ENCODE data around the gene HAUS2.
"Not testable (repeated sequence)": the region's sequence is repeated elsewhere in the genome, so short reads cannot be mapped to it uniquely, and the experiment has no call there.

HAUS2 gene

DNA sequence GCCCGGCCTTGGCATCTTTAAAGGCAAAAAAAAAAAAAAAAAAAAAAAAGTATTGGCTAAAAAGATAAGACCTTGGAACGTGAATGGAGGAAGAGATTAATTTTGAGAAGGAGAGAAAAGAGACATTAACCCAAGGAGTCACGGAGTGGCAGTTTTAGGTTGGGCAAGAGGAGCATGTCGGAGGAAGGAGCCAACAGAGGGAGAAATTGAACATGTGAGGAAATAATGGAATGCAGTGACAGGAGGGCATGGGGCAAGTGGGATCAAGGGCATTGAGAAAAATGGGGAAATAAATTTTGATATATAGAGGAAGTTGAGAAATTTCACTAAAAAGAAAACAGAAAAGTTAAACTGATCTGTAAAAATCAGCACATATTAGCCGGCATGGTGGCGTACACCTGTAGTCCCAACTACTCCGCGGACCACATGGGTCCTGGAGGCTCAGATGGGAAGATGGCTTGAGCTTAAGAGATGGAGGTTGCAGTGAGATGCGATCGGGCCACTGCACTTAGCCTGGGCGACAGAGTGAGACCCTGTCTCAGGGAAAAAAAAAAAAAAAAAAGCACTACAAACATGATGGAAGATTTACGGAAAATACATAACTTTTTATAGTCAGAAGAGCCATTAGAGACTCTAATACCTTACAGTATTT, 1.2 kb downstream of the HAUS2 start:
- peak overlapping the region; percentile 32; the same call in 1 of the 2 replicates for H3K27ac ChIP-seq (ENCODE audit: low read depth, low read length)
- H3K9me3 ChIP-seq (ENCODE audit: insufficient read depth, low read length), result no peaks in the 10 kb centered on the region
- H3K9ac ChIP-seq (ENCODE audit: low read length), result peak overlapping the region; percentile 92
- H3F3A ChIP-seq (ENCODE audit: insufficient read depth), result 0 out of 2 replicates have a peak, but pooled peaks cover 3% of the 10 kb centered on the region
- H3K4me2 ChIP-seq (ENCODE audit: low read depth, low read length, poor library complexity, severe bottlenecking), result peak overlapping the region; percentile 79
- H2AFZ ChIP-seq (ENCODE audit: low read depth, low read length, severe bottlenecking), result no peak overlapping the region
- no peaks in the 10 kb centered on the region for H3K27me3 ChIP-seq (ENCODE audit: low read length)
- H3K4me3 ChIP-seq (ENCODE audit: insufficient read depth, low read length, poor library complexity, severe bottlenecking), result peak overlapping the region; percentile 80
- no peaks in the 10 kb centered on the region for H3K9me2 ChIP-seq (replicated peaks; ENCODE audit: insufficient read depth, low read length)
- H4K20me1 ChIP-seq (ENCODE audit: low read depth, low read length), result no peaks in the 10 kb centered on the region; the same call in 1 of the 2 replicates
- H3K36me3 ChIP-seq (ENCODE audit: low read length), result peaks cover 6% of the 10 kb centered on the region
- no peak for TF ChIP-seq EZH2phosphoT487 (conservative IDR thresholded peaks at IDR 0.05; ENCODE audit: low read length)
- TF ChIP-seq, protein P1, sequence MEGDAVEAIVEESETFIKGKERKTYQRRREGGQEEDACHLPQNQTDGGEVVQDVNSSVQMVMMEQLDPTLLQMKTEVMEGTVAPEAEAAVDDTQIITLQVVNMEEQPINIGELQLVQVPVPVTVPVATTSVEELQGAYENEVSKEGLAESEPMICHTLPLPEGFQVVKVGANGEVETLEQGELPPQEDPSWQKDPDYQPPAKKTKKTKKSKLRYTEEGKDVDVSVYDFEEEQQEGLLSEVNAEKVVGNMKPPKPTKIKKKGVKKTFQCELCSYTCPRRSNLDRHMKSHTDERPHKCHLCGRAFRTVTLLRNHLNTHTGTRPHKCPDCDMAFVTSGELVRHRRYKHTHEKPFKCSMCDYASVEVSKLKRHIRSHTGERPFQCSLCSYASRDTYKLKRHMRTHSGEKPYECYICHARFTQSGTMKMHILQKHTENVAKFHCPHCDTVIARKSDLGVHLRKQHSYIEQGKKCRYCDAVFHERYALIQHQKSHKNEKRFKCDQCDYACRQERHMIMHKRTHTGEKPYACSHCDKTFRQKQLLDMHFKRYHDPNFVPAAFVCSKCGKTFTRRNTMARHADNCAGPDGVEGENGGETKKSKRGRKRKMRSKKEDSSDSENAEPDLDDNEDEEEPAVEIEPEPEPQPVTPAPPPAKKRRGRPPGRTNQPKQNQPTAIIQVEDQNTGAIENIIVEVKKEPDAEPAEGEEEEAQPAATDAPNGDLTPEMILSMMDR (IDR thresholded peaks at IDR 0.05; ENCODE audit: insufficient read depth, low read length, poor library complexity, severe bottlenecking), result no peak
- H3K79me2 ChIP-seq (ENCODE audit: insufficient read depth, low read length), result peaks cover 79% of the 10 kb centered on the region

DNA sequence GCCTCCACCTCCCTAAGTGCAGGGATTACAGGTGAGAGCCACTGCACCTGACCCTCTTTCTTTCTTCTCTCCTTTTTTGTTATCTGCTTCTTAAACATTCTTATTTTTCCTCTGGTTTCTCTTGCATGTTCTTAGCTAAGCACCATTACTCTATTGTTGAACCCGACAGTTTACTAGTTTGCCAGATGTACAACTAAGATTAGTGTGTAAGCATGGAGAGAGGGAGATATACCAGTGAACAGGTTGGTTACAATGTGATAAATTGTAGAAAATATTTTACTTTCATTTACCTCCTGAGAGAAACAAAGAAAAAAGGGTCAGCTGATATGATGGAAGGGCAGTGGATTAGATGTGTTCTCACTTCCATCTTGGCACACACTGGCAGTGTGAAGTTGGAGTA, 4.9 kb downstream of the HAUS2 start:
- Histone ChIP-seq H3K9me2 (replicated peaks; ENCODE audit: insufficient read depth, low read length) (no peaks in the 10 kb centered on the region), H3K9ac (ENCODE audit: low read length) (no peak overlapping the region), H3F3A (ENCODE audit: insufficient read depth) (0 out of 2 replicates have a peak, but pooled peaks cover 5% of the 10 kb centered on the region), H3K4me2 (ENCODE audit: low read depth, low read length, poor library complexity, severe bottlenecking) (no peak overlapping the region), H3K27me3 (ENCODE audit: low read length) (no peaks in the 10 kb centered on the region), H3K27ac (ENCODE audit: low read depth, low read length) (no peak overlapping the region), H4K20me1 (ENCODE audit: low read depth, low read length) (peaks cover 4% of the 10 kb centered on the region), H3K9me3 (ENCODE audit: insufficient read depth, low read length) (no peaks in the 10 kb centered on the region), H3K36me3 (ENCODE audit: low read length) (peaks cover 19% of the 10 kb centered on the region), H2AFZ (ENCODE audit: low read depth, low read length, severe bottlenecking) (no peak overlapping the region), H3K4me3 (ENCODE audit: insufficient read depth, low read length, poor library complexity, severe bottlenecking) (no peak overlapping the region), H3K79me2 (ENCODE audit: insufficient read depth, low read length) (peaks cover 88% of the 10 kb centered on the region)
- no peak for TF ChIP-seq EZH2phosphoT487 (conservative IDR thresholded peaks at IDR 0.05; ENCODE audit: low read length)
- TF ChIP-seq, protein P1 (IDR thresholded peaks at IDR 0.05; ENCODE audit: insufficient read depth, low read length, poor library complexity, severe bottlenecking), result no peak

DNA sequence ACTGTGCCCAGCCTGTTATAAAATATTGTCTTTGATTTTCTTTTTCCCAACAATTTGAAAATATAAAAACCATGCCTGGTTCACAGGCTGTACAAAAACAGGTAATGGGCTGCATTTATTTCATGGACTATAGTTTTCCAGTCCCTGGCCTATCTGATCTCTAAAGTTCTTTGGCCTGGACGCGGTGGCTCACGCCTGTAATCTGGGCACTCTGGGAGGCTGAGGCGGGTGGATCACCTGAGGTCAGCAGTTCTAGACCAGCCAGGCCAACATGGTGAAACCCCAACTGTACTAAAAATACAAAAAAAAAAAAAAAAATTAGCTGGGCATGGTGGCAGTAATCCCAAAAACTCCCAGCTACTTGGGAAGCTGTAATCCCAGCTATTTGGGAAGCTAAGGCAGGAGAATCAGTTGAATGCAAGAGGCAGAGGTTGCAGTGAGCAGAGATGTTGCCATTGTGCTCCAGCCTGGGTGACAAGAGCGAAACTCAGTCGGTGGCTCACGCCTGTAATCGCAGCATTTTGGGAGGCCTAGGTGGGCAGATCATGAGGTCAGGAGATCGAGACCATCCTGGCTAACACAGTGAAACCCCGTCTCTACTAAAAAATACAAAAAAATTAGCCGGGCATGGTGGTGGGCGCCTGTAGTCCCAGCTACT, 8.0 kb downstream of the HAUS2 start:
- H3K79me2 ChIP-seq (ENCODE audit: insufficient read depth, low read length), result peaks cover 66% of the 10 kb centered on the region
- H3K9me2 ChIP-seq (replicated peaks; ENCODE audit: insufficient read depth, low read length); H4K20me1 ChIP-seq (ENCODE audit: low read depth, low read length); H2AFZ ChIP-seq (ENCODE audit: low read depth, low read length, severe bottlenecking); H3K27ac ChIP-seq (ENCODE audit: low read depth, low read length); H3K9me3 ChIP-seq (ENCODE audit: insufficient read depth, low read length); H3K27me3 ChIP-seq (ENCODE audit: low read length); H3K4me2 ChIP-seq (ENCODE audit: low read depth, low read length, poor library complexity, severe bottlenecking); H3K9ac ChIP-seq (ENCODE audit: low read length); H3F3A ChIP-seq (ENCODE audit: insufficient read depth); H3K4me3 ChIP-seq (ENCODE audit: insufficient read depth, low read length, poor library complexity, severe bottlenecking): not testable (repeated sequence)
- H3K36me3 ChIP-seq (ENCODE audit: low read length), result peaks cover 39% of the 10 kb centered on the region

DNA sequence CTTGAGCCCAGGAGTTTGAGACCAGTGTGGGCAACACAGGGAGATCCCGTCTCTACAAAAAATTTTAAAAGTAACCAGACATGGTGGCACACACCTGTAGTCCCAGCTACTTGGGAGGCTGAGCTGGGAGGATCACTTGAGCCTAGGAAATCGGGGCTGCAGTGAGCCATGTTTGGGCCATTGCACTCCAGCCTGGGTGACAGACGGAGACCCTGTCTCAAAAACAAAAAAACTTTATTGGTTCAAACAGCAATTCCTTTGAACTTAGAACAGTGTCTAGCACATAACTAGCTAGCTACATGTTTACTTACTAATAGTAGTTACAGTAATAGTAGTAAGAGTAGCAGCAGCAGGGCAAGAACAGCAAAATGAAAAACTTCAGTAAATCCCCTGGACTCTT, 10.1 kb downstream of the HAUS2 start:
- TF ChIP-seq EZH2phosphoT487 (conservative IDR thresholded peaks at IDR 0.05; ENCODE audit: low read length), result no peak
- TF ChIP-seq, protein P1 (IDR thresholded peaks at IDR 0.05; ENCODE audit: insufficient read depth, low read length, poor library complexity, severe bottlenecking), result no peak
- Histone ChIP-seq H3F3A (ENCODE audit: insufficient read depth) (0 out of 2 replicates have a peak, but pooled peaks cover 2% of the 10 kb centered on the region), H2AFZ (ENCODE audit: low read depth, low read length, severe bottlenecking) (no peak overlapping the region), H3K4me2 (ENCODE audit: low read depth, low read length, poor library complexity, severe bottlenecking) (no peak overlapping the region), H3K27me3 (ENCODE audit: low read length) (no peaks in the 10 kb centered on the region), H3K79me2 (ENCODE audit: insufficient read depth, low read length) (peaks cover 45% of the 10 kb centered on the region), H3K9me3 (ENCODE audit: insufficient read depth, low read length) (no peaks in the 10 kb centered on the region), H3K9ac (ENCODE audit: low read length) (no peak overlapping the region), H3K9me2 (replicated peaks; ENCODE audit: insufficient read depth, low read length) (no peaks in the 10 kb centered on the region), H3K4me3 (ENCODE audit: insufficient read depth, low read length, poor library complexity, severe bottlenecking) (no peak overlapping the region), H3K36me3 (ENCODE audit: low read length) (peaks cover 46% of the 10 kb centered on the region), H3K27ac (ENCODE audit: low read depth, low read length) (no peak overlapping the region), H4K20me1 (ENCODE audit: low read depth, low read length) (peaks cover 9% of the 10 kb centered on the region; the same call in 1 of the 2 replicates)
